ENCODE results near the gene CTDSP2.

GRCh38 chr12:57795354-57795753 lies 51.2 kb downstream of the CTDSP2 start:
- TF ChIP-seq CTCF (IDR thresholded peaks at IDR 0.05), result no peak
- TF ChIP-seq POLR2A (IDR thresholded peaks at IDR 0.05), result no peak
